ENCODE results near the gene MROH2A. TPM values are rescaled to one million over a fixed set of nuclear protein-coding genes. Genes with fewer than 3 reads are reported as not detected.

MROH2A gene
- total RNA-seq, 2 experiments from 2014 or later = not detected

GRCh38 chr2:233754872-233755611 is 23.1 kb upstream of the MROH2A start:
- POLR2A ChIA-PET = no interaction called here
- intact Hi-C loops (cut with micrococcal nuclease) = no loop called here
- DNase-seq (no peak), ATAC-seq (no peak)
- CTCF ChIA-PET = no interaction called here
- no peak for TF ChIP-seq CTCF (IDR thresholded peaks at IDR 0.05)
- Mint-ChIP-seq H3K9me3 (peaks cover 8% of the 10 kb centered on the region), H3K27me3 (peaks cover 1% of the 10 kb centered on the region), H3K4me3 (no peak overlapping the region), H3K4me1 (ENCODE audit: low read depth) (no peaks in the 10 kb centered on the region), H3K27ac (no peak overlapping the region), H3K36me3 (ENCODE audit: low read depth) (no peaks in the 10 kb centered on the region)

GRCh38 chr2:233756429-233757081 is 21.6 kb upstream of the MROH2A start:
- Mint-ChIP-seq H3K9me3 (no peaks in the 10 kb centered on the region), H3K36me3 (ENCODE audit: low read depth) (no peaks in the 10 kb centered on the region), H3K4me1 (ENCODE audit: low read depth) (no peaks in the 10 kb centered on the region), H3K4me3 (no peak overlapping the region), H3K27me3 (peaks cover 1% of the 10 kb centered on the region), H3K27ac (no peak overlapping the region)
- intact Hi-C loops (cut with micrococcal nuclease) = no loop called here
- ATAC-seq (no peak), DNase-seq (no peak)
- ChIA-PET CTCF (no interaction called here), POLR2A (no interaction called here)
- no peak for TF ChIP-seq CTCF (IDR thresholded peaks at IDR 0.05)

GRCh38 chr2:233758141-233758540 is 20.0 kb upstream of the MROH2A start:
- H3K9me3 Mint-ChIP-seq = no peaks in the 10 kb centered on the region
- intact Hi-C loops (cut with micrococcal nuclease) = no loop called here
- H3K27ac Mint-ChIP-seq = no peak overlapping the region
- ATAC-seq (no peak), DNase-seq (no peak)
- no peak for TF ChIP-seq CTCF (IDR thresholded peaks at IDR 0.05)
- H3K4me1 Mint-ChIP-seq (ENCODE audit: low read depth) = no peaks in the 10 kb centered on the region
- ChIA-PET POLR2A (no interaction called here), CTCF (no interaction called here)
- no peaks in the 10 kb centered on the region for H3K27me3 Mint-ChIP-seq
- no peaks in the 10 kb centered on the region for H3K36me3 Mint-ChIP-seq (ENCODE audit: low read depth)
- no peak overlapping the region for H3K4me3 Mint-ChIP-seq

- Mint-ChIP-seq H3K4me3 (no peak overlapping the region), H3K27me3 (peaks cover 2% of the 10 kb centered on the region), H3K4me1 (ENCODE audit: low read depth) (no peaks in the 10 kb centered on the region), H3K27ac (no peak overlapping the region), H3K9me3 (no peaks in the 10 kb centered on the region), H3K36me3 (ENCODE audit: low read depth) (no peaks in the 10 kb centered on the region)
- POLR2A ChIA-PET = no interaction called here
- intact Hi-C loops (cut with micrococcal nuclease) = no loop called here
- DNase-seq (no peak), ATAC-seq (no peak)
- no peak for TF ChIP-seq CTCF (IDR thresholded peaks at IDR 0.05)
- CTCF ChIA-PET = no interaction called here
These were observed 19.3 kb upstream of the MROH2A start for GRCh38 chr2:233758849-233759248.

GRCh38 chr2:233760043-233760442 is 18.1 kb upstream of the MROH2A start, which contains the start of gene UGT1A1:
Gene UGT1A1 (plus strand): TSS chr2:233760270. CDS start chr2:233760288, 18 bp downstream.
- no peak for TF ChIP-seq CTCF (IDR thresholded peaks at IDR 0.05)
- ChIA-PET POLR2A (no interaction called here), CTCF (no interaction called here)
- intact Hi-C loops (cut with micrococcal nuclease) = no loop called here
- ATAC-seq (no peak), DNase-seq (no peak)
- no peaks in the 10 kb centered on the region for H3K9me3 Mint-ChIP-seq
- H3K36me3 Mint-ChIP-seq (ENCODE audit: low read depth) = no peaks in the 10 kb centered on the region
- no peaks in the 10 kb centered on the region for H3K4me1 Mint-ChIP-seq (ENCODE audit: low read depth)
- H3K27me3 Mint-ChIP-seq = peaks cover 7% of the 10 kb centered on the region
- no peak within 1 kb of the TSS for H3K4me3 Mint-ChIP-seq
- H3K27ac Mint-ChIP-seq = no peak within 1 kb of the TSS

Measured in activated CD8-positive, alpha-beta T cell treated with anti-CD3 and anti-CD28 coated beads for 36 hours (primary cell).